Suppressor macrophage treated with lipopolysaccharide for 4 hours (primary cell): Measurements from ENCODE around the gene C1orf21.

Experiments
- DNase-seq: peaks from one replicate; pipeline ENCODE4 v3.0.0-alpha.2; 2020

Gene C1orf21

GRCh38 chr1:184520336-184520735 is 133.5 kb downstream of the C1orf21 start:
- no peak for DNase-seq

DNA sequence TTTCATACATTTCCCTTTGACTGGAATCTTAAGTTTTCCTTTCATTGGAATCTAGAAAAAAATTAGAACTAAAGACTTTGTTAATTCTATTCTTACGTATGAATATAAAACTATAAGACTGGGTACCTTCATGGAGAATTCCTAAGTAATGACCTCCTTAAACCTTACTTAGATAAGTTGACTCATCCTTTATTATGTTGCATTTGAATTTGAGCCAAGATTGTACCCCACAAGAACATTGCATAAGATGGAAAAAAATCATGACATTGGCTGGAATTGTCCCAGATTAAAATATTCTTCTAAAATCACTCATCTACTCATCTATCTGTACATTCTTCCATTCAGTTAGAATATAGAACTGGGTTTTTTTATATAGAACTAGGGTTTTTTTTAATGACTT is 137.4 kb downstream of the C1orf21 start:
- DNase-seq: no peak

DNA sequence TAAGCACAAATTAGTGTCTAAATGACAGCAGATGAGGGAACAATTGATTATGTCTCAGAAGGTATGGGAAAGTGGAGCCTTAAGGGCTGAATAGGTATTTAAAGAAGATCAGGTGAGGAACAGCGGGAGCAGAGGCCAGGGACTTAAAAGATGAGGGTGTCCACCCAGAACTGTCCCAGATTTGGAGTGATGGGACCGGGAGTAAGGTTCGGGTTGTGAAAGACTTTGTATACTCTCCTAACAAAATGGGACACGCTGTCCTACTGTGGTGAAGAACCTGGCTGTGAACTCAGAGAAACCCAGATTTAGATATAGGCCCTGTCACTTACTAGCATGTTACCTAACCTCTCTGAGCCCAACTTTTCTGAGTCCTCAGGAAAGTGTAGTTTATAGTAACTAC is 140.6 kb downstream of the C1orf21 start:
- no peak for DNase-seq

GRCh38 chr1:184530226-184530625 is 143.4 kb downstream of the C1orf21 start:
- DNase-seq: no peak

GRCh38 chr1:184531296-184531695 is 144.5 kb downstream of the C1orf21 start:
- DNase-seq: no peak

DNA sequence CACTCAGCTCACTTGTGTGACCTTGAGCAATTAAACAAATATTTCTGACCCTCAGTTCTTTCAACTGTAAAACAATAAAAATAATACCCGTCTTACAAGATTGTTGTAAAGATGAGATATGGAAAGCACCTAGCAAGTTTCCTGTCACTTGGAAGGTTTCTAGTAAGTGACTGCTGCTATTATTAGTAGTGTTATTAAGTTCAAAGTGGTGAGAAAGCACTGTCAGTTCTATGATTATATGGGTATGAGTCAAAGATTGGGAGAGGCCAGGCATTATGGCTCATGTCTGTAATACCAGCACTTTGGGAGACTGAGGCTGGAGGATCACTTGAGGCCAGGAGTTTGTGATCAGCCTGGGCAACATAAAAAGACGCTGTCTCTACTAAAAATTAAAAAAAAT is 145.4 kb downstream of the C1orf21 start:
- DNase-seq: no peak

- DNase-seq: peak; percentile 57
Measured at GRCh38 chr1:184533049-184533448, 146.2 kb downstream of the C1orf21 start.

GRCh38 chr1:184533915-184534314 is 147.1 kb downstream of the C1orf21 start:
- DNase-seq: no peak

DNA sequence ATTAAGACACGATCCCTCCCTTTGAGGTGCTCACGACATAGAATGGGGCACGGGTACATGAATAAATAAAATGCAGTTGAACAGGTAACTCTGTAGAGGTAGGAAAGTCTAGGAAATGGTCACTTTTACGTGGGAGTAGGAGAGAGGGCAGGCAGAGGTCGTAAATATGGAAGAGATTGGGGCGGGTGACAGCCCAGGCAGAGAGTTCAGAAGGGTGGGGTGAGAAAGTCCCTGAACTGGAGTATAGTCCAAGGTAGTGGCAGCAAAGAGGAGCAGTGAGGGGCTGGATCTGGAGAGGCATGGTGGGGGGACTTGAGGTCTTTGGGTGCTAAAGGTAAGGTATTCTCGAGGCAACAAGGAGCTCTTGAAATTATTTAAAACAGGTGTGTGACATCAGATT is 147.9 kb downstream of the C1orf21 start:
- no peak for DNase-seq

- DNase-seq: no peak
Measured at GRCh38 chr1:184535191-184535970, 148.6 kb downstream of the C1orf21 start.

DNA sequence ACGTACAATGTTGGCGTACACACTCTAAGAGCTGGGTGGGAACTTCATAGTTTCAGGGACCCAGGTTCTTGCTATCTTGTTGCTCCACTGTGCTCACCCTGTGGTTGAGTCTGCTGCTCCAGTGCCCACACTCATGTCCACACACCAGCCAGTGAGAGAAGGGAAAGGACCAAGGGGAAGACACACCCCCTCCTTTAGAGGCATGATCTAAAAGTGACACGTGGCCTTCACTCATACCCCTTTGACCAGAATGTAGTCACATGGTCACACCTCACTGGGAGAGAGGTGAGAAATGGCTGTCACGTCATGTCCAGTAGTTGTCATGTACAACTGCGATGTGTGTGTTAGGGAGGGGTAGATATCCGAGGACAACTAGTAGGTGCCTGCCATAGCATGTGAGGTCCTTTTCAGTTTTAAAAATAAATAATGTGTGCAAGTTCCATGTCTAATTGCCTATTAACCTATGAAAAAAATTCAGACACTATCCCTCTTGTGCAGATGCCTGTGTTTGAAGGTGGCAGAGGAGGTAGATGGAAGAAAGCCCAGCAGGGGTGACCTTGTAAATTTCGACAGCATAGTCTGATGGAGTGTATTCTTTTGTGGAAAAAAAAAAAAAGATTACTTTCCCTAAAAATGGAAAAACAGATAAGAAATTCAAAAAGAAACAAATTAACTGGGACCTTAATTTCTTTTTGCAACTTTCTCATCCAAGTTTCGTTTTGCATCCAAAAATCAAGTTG is 149.6 kb downstream of the C1orf21 start:
- no peak for DNase-seq

- no peak for DNase-seq
Measured at GRCh38 chr1:184539580-184539979, 152.8 kb downstream of the C1orf21 start.

DNA sequence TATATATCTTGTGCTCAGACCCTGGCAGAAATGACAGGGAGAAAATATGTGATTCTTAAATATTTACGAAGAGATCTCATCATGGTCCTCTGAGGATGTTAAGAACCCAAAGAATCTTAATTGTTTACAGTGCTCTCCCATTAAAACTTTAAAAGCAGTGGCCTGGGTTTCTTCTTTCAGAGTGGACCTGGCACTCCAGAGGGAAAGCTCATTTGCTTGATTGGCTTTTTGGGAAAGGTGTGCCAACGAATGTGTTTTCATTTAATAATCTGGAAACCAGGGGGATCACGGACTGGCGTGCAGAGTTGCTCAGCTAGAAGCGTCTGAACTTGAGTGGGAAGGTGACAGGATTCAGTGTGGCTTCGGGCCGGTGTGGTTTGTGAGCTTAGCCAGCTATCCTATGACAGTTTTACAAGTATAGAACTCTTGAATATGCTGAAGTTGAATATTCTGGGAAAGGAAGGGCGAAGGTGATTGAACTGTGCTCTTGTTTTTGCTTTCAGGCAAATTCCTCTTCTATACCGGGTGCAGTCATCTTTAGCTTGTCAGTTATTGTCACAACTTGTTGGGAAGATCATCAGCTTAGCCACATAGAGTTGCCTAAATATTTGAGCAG is 154.8 kb downstream of the C1orf21 start:
- no peak for DNase-seq

- DNase-seq: no peak
Measured at GRCh38 chr1:184542291-184542690, 155.5 kb downstream of the C1orf21 start.

DNA sequence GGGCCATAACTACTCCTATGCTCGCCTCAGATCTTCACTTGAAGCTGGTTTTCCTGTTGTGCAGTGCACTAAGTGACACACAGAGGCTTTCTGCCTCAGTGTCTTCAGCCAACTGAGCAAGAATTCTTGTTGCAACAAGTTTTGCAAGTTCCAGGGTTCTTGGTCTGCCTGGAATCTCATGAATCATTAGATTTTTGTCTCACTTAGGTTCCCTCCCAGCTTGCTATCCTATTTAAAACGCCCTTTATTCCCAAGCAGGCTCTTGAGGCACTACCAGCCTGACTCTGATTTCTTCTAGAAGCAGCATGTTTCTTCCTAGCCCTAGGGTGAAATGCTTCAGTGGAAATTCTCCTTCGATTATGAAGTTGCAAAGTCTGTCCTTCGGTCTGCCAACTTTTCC is 158.8 kb downstream of the C1orf21 start:
- no peak for DNase-seq

GRCh38 chr1:184552446-184552845 is 165.6 kb downstream of the C1orf21 start:
- no peak for DNase-seq

GRCh38 chr1:184553845-184554244 is 167.0 kb downstream of the C1orf21 start:
- no peak for DNase-seq

DNA sequence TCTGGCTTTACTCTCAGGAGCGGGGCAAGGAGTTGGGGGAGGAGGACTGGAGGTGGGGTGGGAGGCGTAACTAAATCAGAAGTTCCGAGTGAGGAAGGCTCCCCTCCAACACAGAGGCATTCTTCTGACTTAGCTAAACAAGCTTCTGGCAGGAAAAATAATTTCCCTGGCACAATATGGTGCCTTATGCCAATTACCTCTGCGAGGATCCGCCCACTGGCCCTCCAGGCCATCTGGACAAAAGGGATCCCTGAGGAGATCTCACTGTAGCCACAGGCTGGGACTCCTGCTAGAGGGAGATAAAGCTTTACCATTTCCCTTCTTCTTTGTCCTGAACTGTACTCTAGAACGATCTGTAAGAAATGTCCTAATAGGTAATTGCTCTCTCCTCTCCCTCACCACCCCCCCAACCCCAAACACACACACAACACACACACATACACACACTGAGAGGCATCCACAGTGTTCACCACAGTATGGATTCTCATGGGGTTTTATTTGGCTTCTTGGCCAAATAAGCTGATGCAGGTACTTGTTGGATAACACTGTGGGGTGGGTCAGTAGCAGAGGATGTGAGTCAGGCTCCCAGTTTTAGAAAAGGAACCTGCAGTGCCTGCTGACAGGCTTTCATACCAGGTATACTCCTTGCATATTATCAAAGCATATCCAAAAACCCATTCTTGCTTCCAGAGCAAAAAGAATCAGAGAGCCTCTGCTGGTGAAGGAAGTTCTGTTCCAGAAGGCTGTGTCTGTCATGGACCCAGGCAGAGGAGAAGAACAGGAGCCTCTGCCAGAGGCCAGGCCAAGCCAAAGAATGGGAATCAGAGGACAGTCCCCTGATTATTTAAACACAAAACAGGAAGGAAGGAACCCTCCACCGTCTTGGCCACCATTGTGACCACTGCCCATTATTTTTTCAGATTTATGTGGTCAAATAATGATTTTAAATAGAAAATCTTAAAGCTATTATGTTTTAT is 169.1 kb downstream of the C1orf21 start:
- DNase-seq: no peak

DNA sequence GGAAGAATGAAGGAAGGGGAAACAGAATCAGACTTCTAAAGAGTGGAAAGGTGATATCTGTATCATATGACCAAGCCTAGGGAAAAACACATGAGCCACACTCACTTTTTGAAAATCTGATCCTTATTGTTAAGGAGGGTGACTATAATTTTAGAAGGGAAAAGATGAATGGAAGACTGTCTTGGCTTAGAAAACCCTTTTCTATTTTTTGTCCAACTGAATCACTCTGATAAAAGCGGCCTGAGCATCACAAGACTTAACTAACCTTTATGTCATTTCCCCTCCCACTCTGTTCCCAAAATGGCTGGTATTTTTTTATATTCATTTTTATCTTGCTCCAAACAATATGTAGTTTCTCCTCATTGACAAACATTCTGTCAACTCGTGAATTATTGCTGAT is 169.8 kb downstream of the C1orf21 start:
- no peak for DNase-seq

GRCh38 chr1:184557423-184558347 is 170.9 kb downstream of the C1orf21 start:
- DNase-seq: no peak

- no peak for DNase-seq
Measured at GRCh38 chr1:184558691-184559090, 171.9 kb downstream of the C1orf21 start.
